HCEC 1CT (cell line): ENCODE measurements around the gene ARHGAP24.
"Not testable (repeated sequence)": the region's sequence is repeated elsewhere in the genome, so short reads cannot be mapped to it uniquely, and the experiment has no call there.

Experiments used
- DNase-seq: peaks from one replicate; pipeline ENCODE4 v3.0.0-alpha.2; 2017

ARHGAP24 gene

DNA sequence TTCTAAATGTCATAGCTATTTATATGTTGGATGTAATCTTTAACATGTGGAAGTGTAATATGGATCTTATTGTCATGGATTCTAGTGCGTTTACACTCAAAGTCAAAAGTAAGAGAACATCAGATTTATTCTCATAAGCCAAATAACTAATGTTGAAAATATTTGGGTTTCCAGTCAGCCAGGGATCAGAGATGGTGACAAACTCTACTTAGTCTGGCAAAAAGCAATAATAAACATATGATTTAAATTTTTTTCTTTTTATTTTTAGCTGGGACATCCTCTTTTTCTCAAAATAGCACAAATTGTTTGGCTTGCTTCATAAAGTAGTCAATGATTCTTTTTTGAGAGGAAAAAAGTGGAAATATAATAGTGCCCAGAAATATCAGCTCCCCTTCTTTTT is 392.3 kb downstream of the ARHGAP24 start:
- DNase-seq, result peak; percentile 35

DNA sequence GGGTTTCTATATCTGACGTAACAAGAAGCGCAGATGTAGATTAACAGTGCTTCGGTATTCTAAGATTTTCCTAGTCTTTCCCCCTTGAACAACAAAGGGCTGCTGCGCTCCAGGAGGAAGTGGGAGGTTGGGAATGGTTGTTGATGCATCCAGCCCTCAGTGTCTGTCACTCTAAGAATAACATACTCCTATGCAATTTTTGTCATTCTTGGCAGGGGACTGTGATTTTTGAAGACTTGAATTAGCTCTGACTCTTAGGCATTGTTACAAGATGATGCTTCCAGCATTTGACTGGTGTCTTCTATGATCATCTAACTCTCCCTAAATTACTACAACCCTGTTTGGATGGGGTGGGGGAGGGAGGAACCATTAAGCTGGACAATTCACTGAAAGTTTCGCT is 394.2 kb downstream of the ARHGAP24 start:
- no peak for DNase-seq

DNA sequence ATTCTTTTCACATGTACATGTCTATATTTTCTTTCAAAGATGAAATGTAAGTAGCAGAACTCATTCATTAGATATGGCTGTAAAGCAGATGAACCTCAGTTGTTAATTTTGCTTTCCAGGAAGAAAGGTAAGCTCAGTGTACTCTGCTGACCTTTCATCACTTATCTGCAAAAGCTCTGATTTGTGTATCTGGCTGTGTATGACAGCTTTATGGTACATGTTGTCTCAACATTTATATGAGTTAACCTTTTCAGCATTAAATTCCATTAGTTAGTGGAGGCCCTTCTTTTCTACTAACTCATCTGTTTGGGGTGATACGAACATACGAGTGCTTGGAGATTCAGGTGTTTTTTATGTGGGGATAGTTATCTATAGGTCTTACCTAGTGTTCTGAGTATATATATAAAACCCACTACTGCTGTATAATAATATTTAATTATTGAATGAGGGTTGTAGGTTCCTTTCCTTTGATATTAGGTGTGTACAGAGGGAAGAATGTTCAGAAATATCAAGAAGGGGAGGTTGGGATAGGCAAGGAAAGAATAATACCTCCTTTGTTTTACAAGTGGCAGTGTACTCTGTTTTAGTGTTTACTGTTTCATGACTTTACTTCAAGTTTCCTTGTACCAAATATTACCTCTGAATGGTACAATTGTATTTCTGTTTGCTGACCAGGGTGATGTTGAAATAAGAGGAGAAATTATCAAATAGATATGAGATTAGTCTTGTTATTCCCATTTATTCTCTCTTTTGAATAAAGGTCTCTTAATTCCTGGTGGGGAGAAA is 395.5 kb downstream of the ARHGAP24 start:
- no peak for DNase-seq

DNA sequence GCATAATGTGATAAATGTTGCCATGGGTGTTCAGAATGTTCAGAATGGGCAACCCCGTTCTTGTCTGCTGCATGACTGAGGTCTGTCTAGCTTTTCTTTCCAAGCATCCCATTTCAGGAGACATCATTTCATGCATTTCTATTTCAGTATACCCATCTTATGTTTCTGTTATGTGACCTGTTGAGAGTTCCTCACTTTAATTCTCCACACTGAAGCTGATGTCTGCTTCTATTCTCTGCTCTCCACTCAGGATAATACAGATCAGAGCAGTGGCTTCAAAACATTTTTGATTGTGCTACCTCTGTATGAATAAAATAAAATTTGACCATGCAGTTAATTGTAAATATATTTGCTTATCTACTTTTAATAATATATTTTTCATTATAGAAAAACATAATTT is 398.6 kb downstream of the ARHGAP24 start:
- no peak for DNase-seq

DNA sequence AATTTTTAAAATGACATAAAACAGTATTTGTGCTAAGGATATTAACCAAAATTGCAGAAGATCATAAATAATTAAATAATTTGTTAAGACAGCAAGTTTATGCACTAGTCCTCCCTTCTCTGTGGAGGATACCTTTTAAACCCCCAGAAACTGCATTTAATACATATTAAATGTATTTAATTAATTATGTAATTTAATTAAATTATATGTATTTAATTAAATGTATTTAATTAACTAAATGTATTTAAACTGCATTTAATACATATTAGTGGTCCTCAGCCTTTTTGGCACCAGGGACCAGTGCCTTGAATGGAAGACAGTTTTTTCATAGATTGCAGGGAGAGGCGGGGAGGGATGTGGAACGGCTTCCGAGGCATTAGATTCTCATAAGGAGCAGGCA is 404.6 kb downstream of the ARHGAP24 start:
- no peak for DNase-seq

DNA sequence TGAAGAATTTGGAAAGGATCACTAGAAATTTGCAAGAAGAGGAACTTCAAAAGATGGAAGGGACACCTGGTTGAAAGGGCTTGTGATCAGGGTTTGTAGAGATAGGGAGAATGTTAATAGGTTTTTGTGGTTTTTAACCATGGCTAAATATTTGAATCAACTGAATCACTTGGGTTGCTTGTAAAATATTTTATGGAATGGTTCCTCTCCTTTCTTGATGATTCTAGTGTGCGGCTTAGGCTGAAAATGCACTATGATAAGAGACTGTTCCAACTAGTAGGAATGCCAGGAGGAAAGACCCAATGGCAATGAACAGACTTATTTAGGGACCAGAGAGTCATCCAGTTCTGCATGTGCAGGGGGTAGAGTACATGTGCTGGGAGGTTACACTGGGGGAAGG is 408.2 kb downstream of the ARHGAP24 start:
- DNase-seq, result no peak

DNA sequence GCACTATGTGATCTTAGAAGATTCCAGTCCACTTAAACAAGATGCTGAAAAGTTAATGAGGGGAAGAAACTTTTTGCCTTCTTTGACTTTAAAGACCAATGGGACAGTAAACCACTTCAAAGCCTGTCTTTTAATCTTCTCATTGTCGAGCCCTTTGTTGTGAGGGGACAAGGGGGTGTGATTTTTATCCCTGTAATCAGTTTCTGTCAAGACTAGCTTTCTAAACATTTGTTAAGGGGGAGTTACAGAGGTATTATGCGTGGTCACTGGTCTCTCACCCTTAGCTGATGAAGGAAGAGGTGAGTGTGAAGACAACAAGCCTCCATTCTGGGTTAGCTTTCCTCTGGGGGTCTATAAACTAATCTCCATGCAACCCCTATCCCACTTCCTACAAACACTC is 409.3 kb downstream of the ARHGAP24 start:
- no peak for DNase-seq

DNA sequence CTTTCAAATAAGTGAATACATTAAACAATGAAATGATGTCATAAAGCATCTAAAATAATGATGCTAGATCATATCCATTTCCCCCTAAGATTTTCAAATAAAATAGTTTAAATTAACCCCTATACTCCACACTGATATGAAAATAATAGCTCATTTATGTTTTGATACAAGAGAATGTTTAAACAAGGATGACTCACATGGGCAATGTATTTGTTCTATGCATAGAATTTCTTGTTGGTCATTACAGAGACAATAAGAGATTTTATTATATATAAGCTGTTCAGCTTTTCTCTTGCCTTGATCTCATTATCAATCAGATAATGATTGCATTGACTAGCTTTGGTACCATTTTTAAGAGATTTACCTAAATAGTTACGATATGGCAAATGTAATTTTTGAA is 411.7 kb downstream of the ARHGAP24 start:
- no peak for DNase-seq

DNA sequence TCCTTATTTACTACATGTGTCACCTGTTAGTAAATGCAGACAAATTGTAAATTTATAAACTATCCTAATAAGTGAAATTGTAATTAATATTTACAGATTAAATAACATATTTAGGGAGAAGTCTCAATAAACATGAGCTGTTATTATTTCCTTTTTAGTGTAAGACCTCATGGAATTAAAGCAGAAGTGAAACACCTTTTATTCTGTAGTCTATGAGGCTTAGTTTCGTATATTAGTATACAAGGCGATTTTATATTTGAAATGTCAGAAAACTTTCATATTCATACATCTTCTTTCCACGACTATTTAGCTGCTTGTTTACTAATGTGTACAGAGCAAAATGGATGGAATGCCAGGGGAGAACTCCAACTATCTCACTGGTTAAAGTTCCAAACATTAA is 414.4 kb downstream of the ARHGAP24 start:
- no peak for DNase-seq

DNA sequence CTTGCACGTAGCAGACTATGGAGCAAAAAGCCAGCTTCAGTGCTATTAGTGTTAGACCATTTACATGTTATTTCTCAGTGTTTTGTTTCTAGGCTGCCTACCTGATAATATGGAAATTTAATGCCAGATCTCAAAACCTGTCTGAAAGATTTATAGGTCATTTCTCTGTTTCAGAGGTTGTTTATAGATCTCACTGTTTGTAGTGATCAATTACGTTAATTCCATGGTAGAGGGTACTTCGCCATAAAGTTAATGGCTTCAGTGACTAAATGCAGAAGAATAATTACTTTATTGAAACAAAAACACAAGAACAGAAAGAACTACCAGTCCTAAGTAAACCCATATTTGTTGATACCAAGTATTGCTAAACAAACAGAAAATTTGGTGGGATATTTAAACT is 420.8 kb downstream of the ARHGAP24 start:
- no peak for DNase-seq

DNA sequence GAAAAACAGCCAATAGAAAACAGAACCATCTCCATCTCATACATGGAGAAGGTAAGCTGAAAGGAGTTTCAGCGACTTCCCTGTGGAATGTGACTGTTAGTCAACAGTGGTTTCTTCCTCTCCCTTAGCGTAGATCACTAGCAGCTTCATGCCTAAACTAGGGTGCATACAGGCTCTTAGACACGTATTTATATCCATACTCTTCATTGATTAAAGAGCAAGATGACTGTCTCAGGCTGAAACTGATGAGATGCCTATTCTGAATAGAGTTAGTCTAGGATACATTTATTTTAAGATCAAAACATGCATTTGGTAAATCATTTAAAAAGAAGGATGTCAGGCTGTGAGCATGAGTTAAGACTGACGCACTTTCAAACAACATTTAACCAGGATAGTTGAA is 423.3 kb downstream of the ARHGAP24 start:
- DNase-seq, result no peak

DNA sequence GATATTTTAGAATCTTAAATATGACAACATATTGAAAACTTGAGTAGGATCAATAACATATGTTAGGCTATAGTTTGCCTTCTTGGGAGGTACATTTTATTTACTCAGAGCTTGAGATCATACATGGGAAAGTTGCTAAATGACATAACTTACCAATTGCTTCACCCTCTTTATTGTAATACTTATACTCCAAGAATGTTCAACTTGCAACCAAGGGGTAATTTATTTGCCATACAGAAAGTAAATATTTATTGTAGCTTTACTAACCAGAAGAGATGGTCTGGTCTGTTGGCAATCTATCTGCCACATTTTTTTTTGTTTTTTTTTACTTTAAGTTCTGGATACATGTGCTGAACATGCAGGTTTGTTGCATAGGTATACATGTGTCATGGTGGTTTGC is 426.6 kb downstream of the ARHGAP24 start:
- peak; percentile 36 for DNase-seq

DNA sequence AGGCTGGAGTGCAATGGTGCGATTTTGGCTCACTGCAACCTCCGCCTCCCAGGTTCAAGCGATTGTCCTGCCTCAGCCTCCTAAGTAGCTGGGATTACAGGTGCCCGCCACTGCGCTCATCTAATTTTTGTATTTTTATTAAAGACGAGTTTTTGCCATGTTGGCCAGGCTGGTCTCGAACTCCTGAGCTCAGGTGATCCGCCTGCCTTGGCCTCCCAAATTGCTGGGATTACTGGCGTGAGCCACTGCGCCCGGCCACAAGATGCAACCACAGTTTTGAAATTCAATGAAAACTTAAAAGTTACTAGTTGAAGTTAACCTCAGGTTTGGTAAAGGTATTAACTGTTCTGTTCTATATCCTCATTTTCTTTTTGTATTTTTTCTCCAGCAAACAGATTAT is 427.7 kb downstream of the ARHGAP24 start:
- DNase-seq, result not testable (repeated sequence)

DNA sequence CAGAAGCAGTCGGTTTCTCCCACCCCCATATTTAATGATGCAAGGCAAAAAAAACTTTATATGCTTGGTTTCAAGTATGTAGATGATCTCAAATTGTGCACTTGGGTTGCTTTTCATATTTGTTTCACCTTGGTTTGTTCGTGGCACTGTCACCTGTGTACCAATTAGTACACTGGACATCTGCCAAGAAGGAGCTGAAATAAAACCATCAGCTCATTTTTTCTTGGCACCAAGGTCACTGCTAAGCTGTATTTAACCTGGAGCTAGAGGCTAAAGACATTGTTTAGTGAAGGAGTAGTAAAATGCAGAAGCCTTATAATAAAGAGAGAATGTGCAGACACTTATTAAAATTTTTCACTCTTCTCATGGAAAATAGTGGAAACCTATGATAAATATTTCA is 430.8 kb downstream of the ARHGAP24 start:
- DNase-seq, result no peak

DNA sequence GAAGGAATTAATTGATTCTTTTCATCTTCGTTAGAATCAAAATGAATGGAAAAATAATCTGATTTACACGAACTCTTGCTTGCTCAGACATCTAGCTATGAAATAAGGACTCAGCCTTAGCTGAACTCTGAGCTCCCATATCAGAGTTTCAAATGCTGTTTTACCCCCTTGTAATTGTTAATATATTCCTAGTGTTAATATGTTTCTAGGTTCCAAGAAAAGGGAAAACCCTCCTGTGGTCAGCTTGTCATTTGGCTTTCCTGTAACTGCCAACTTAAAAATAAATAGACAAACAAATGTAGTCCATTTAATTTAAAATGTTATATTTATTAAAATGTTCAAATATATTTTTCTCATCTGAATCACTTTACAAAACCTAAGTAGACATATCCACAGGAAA is 432.1 kb downstream of the ARHGAP24 start:
- no peak for DNase-seq

DNA sequence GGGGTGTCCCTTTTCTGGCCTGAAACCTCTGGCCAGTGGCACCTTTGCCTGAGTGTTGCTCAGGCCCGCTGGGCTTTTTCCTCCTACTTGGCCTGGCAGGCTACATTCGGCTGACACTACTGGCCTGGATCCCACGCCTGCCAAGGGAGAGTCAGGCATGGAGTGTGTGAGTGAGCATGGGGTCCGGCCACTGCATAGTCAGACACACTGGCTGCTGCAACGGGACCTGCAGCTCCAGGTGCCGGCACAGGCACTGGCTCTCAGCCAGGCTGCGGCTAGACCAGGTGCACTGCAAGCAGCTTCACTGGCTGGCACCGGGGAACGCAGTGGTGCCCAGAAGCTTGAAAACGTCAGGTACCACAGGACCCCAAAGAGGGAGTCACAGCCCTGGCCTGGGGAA is 434.9 kb downstream of the ARHGAP24 start:
- no peak for DNase-seq

DNA sequence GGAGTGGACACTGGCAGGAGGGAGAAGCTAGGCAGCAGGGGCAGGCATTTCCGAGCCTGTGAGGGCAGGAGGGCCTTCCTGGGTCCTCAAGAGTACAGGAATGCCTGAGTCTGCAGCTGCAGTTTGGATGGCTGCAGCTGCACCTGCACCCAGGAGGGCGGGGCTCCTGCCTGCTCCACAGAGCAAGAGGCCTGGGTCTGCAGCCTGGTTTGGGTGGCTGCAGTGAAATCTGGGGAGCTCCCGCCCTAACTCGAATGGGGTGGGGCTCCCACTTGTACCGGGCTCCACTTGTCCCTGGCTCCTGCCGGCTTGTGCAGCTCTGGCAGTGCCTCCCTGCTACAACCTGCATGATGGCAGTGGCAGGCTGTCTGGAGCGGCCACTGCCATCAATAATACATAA is 436.0 kb downstream of the ARHGAP24 start:
- DNase-seq, result no peak

DNA sequence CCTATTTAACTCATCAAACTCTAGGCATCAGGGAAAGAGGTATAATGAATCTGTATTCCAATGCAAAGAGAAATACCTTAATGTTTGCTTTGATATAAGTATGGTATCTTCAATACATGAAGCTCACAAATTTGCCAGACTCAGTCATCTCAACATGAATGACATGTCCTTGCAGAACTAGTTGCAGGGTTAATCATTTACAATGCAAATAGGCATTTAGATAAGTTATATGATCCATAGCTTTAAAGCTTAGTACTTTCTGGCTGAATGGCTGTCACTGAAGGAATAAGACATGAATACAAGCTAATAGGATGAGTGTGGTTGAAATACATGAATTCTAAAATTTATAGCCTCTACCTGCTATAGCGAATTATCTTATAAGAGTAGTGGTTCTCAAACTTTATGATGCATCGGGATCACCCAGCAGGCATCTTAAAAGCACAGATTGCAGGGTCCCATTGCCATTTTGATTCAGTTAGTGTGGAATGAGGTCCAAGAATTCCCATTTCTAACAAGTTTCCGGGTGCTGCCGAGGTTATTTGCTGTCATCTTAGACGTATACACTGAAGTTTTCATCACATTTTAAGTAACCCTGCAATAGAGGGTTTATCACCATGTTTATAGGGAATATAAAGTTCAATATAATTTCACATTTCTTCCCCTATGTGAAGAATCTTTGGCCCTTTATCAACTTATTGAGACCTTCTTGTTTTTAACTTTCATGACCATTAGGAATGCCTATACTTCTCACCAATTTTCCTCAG is 439.2 kb downstream of the ARHGAP24 start:
- DNase-seq, result no peak

DNA sequence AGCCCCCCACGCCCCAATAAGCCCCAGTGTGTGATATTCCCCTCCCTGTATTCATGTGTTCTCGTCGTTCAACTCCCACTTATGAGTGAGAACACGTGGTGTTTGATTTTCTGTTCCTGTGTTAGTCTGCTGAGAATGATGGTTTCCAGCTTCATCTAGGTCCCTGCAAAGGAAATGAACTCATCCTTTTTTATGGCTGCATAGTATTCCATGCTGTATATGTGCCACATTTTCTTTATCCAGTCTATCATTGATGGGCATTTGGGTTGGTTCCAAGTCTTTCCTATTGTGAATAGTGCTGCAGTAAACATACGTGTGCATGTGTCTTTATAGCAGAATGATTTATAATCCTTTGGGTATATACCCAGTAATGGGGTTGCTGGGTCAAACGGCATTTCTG is 440.6 kb downstream of the ARHGAP24 start:
- DNase-seq, result not testable (repeated sequence)

DNA sequence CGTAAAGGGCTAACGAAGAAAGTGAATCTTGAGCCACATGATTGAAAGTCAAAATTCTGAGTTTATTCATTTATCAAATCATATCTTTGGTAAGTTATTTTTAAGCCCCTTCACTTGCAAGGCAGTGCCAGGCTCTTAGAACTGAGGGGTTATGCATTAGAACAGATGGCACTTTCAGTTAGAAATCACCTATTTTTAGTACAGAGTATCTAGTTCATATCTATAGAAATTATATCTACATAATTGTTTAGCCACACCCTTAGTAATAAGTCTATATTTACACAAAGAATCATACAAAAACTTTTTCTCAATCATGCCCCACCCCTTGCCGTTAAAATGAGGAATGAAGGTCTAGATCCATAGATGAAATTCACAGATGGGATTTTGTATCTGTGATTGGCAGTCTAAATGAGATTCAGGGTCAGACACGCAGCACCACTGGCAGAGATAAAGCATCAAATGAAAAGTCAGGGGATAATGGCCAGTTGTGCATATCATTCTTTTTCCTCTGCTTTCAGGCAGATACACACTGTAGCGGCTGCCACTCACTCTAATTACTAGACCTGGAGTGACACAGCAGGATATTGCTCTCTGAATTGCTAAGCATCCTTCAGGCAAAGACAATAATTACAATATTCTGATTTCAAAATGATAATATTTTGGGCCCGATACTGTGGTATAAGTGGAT is 444.4 kb downstream of the ARHGAP24 start:
- no peak for DNase-seq

DNA sequence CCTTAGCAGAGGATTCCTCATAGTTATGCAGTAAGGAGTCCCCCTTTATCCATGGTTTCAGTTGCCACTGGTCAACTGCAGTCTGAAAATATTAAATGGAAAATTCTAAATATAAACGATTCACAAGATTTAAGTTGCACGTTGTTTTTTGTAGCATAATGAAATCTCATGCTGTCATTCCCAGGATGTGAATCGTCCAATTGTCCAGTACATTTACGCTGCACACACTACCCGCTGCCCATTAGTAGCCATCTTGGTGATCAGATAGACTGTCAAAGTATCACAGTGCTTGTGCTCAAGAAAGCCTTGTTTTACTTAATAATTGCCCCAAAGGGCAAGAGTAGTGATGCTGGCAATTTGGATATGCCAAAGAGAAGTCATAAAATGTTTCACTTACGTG is 450.1 kb downstream of the ARHGAP24 start:
- no peak for DNase-seq

DNA sequence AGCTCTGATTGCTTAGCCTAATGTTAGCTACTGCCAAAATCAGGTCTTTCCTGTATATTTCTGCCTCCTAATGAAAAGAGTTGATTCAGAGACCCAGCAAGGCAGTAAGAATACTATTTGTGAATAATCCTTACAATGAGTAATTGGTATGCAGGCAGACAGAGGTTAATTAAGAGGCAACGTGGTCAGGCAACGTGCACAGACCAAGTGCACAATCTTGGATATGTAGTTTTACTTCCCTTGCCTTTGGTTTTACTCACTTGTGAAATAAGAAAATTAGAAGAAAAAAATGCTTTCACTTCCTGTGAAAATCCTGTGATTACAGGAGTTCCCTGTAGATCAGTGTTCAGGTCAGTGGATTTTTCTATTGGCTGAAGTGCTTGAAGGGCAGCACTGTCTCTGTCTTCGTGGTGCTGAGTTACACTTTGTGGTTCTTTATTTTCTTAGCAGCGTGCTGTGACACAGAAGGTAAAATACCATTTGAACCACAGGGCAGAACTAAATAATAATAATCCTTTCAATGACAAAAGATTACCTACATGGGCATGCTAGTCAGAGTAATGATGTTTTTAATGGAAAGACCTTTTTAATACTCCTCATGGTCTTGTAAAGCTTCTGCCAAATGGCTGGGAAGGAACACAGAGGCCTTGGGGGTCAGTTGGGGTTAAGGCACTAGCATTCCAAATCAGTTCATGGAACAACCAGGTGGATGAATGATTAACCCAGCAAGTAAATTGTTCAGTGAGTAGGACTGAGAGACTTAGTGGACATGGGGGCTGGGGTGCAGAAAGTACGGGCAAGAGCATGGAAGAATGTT is 454.0 kb downstream of the ARHGAP24 start:
- peak; percentile 1 for DNase-seq
